IPS DF 4.7 (cell line): ENCODE data around the gene EDIL3.

Experiments used
- DNase-seq: peaks from one replicate; pipeline ENCODE4 v3.0.0-alpha.2; 2013; ENCODE audit warnings: low spot score; ENCODE audit errors: extremely low read depth

The EDIL3 gene

DNA sequence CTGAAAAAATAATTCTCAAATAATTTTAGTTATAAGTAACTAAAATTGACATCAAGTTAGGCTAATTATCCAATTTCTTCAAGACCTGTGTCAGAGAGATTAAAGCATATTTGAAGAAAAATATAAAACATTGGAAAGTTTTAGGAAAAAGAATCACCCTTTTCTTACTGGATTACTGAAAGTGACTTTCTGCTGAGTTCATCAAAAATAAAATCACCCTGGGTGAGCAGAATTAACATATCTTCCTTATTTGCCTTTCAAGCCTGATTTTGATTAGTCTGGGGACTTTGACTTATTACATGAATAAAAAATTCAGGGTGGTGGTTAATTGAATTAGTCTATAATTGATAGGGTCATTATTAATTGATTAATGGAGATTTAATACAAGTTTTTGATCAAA, 411.8 kb downstream of the EDIL3 start:
- no peak for DNase-seq

- DNase-seq, result no peak
Observed at GRCh38 chr5:83972236-83972635, 412.4 kb downstream of the EDIL3 start.

DNA sequence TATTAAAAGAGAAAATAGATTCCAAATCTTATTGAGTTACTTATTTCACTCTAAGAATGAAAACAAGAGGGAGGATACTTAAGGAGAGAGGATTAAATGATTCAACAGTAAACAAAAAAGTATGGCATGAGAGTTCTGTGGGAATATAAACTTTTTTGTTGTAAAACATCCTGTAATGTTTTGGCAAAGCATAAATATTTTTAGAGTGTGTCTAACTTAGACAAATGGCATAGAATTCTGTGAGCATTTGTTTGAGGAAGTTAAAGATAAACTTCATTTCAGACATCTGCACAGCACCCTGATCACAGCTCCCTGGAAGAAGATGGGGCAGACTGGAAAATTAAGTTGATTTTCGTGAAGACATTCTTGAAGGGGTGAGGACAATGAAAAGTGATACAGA, 417.3 kb downstream of the EDIL3 start:
- no peak for DNase-seq

DNA sequence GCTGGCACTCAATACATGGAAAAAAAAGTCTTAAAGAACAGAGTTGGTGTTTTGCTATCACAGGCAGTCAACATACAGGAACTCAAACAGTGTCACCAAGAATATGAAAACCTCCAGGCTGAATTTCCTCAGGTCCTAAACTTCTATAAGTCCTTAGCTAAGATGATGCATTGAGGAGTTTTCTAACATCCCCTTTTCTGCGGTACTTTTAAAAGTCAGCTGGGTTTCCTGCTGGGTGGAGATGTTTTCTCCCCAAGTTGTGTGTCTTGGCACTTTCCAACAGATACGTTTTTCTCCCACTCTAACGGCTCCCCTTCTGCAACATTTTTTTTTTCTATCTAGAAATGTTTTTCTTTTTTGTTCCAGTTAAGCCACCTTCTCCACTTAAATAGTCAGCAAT, 419.2 kb downstream of the EDIL3 start:
- no peak for DNase-seq

GRCh38 chr5:83964271-83964670, 420.4 kb downstream of the EDIL3 start:
- no peak for DNase-seq

- no peak for DNase-seq
Observed at GRCh38 chr5:83957188-83957587, 427.5 kb downstream of the EDIL3 start.

- no peak for DNase-seq
Observed at GRCh38 chr5:83956386-83956785, 428.3 kb downstream of the EDIL3 start.

- no peak for DNase-seq
Observed at GRCh38 chr5:83955916-83956315, 428.8 kb downstream of the EDIL3 start.

GRCh38 chr5:83947763-83948162, 436.9 kb downstream of the EDIL3 start:
- DNase-seq, result no peak

DNA sequence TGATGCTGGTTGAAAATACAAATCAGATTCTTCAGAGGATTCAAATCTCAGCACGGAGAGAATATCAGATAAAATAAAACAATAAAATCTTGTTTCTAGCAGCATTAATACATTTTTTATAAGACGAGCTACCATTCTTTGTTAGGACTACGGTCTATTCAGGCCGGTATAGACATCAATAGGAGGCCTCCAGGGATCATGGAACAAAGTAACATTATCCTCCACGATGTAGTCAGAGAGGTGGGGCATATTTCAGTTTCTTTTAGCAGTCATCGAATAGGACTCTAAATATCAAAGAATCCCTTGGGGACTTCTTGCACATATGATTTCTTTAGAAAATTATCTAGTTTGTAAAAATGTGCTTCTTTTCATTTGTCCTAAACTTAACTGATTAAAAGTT, 438.2 kb downstream of the EDIL3 start:
- no peak for DNase-seq

DNA sequence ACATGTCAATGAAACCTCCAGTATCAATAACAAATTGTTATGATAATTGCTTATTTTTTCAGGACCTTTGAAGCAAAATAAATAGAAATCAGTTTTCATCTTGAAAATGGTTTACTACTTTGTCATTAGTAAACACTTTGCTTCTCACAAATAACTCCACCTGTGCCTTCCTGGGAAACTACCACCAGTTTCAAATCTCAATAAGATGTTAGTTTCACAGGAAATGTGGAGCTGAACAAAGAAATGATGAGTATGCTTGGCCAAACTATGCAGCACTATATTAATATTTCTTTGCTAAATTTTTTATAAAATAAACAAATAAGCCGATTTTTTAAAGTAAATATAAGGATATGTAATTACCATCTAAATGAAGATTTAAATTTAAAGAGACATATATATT, 442.5 kb downstream of the EDIL3 start:
- no peak for DNase-seq

- no peak for DNase-seq
Observed at GRCh38 chr5:83937837-83938236, 446.8 kb downstream of the EDIL3 start.

GRCh38 chr5:83931969-83932368, 452.7 kb downstream of the EDIL3 start:
- no peak for DNase-seq

DNA sequence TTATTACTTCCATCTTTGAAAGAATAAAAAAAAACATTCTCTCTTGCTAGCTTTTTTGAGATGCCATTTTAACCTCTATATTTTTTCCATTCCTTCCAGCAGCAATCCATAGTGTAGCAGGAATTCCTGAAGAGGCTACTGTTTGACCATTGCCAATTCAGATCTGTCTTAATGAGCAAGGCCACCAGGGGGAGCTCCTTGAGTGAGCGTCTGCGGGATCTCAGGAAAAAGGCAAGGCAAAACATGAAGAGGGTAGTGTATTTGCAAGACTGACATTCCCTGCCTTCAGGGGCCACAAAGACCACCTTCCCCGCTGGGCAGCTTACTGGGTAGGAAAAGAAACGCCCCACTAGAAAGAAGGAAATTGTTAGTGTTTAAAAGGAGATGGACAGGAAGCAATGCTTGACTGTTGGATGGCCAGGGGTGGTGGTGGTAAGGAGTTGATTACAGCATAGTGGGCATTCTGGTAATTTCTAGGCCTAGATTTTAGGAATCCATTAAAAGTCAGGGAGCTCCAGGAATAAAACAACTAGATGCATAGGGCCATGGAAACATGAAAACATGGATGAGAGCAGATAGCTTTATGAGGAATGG, 457.4 kb downstream of the EDIL3 start:
- DNase-seq, result peak; percentile 49

- no peak for DNase-seq
Observed at GRCh38 chr5:83925955-83926337, 458.7 kb downstream of the EDIL3 start.

GRCh38 chr5:83925321-83925954, 459.2 kb downstream of the EDIL3 start:
- no peak for DNase-seq

DNA sequence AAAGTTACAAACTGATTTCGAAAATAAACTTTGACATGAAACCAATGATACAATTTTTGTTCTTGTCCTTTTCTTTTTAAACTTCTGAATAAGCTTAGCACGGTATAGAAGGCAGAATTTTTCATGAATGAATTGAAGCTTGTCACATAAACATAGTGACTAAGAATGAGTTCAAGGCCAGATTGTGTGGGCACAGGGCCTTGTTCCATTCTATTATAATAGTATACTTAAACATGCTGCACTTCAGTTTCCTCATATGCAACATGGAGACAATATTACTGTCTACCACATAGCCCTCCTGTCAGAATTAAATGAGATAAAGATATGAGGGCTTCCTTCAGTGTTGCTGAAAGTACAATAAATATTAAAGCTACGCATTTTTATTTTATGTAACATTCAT, 459.8 kb downstream of the EDIL3 start:
- DNase-seq, result no peak

- DNase-seq, result no peak
Observed at GRCh38 chr5:83924171-83924570, 460.5 kb downstream of the EDIL3 start.

DNA sequence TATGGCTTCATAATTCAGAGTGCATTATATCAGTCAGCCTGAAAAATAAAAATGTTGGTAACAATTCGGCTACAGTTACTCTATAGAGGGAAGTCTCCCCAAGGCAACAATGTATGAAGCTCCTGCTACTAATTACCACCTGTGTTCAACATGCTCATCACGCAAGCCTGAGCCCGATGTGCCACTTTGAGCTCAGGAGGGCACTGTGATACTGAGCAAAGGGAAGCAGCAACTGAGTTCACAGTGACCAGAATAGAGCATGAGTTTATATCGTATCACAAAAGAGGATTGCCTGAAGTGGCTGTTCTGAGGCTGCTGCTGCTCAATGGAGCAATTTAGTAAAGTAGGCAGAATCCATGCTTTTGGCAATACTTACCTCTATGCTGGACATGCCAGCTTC, 462.0 kb downstream of the EDIL3 start:
- DNase-seq, result no peak

- DNase-seq, result no peak
Observed at GRCh38 chr5:83921666-83922193, 462.9 kb downstream of the EDIL3 start.

GRCh38 chr5:83919071-83920041, 465.3 kb downstream of the EDIL3 start:
- no peak for DNase-seq

GRCh38 chr5:83917261-83917908, 467.3 kb downstream of the EDIL3 start:
- no peak for DNase-seq
